B cell (primary cell): ENCODE results near the gene ANXA10. TPM values are rescaled to one million over a fixed set of nuclear protein-coding genes. Genes with fewer than 3 reads are reported as not detected.

Experiments used
- ATAC-seq: fragments of 200-7000 bp; cut with Tn5 transposase; one replicate; pipeline ENCODE4 v1.10.0; 2021; ENCODE audit warnings: low read depth, mild to moderate bottlenecking, moderate number of reproducible peaks, moderate library complexity
- CTCF ChIA-PET: fragments of 350-600 bp; sonication (Branson Sonifier 250); formaldehyde crosslinking; loops from one replicate; lab custom pipeline; 2021; ENCODE audit warnings: antibody characterized with exemption, inconsistent platforms; lab: Charles Lee
- POLR2A ChIA-PET: fragments of 350-600 bp; sonication (Branson Sonifier 250); formaldehyde crosslinking; loops from one replicate; lab custom pipeline; 2021; ENCODE audit warnings: antibody characterized with exemption; lab: Charles Lee
- DNase-seq: peaks from one replicate; pipeline ENCODE4 v3.0.0; 2013
- H2AFZ ChIP-seq: 2 replicates; pipeline ENCODE4 v1.6.1; 2012; ENCODE audit warnings: mild to moderate bottlenecking, low read depth, low read length; ENCODE audit not compliant: insufficient read depth, poor library complexity, severe bottlenecking
- H3K27ac ChIP-seq, 2 donors: 1 replicate in 1 of 2; 2 replicates in 1 of 2; pipeline ENCODE4 v1.5.1; 2012 to 2013; ENCODE audit warnings: low read length in 2 of 2, mild to moderate bottlenecking in 2 of 2, moderate library complexity in 1 of 2
- H3K27me3 ChIP-seq, 4 experiments: fragments of 200-600 bp in 1 of 4; sonication (generic) in 1 of 4; replicated peaks in 1 of 4; 1 replicate in 2 of 4; 2 replicates in 2 of 4; pipeline versions ENCODE4 v1.6.1 to v1.7.0; 2013 to 2016; ENCODE audit warnings: low read length in 3 of 4, mild to moderate bottlenecking in 2 of 4, mixed read lengths in 1 of 4, moderate library complexity in 1 of 4; ENCODE audit not compliant: insufficient read depth in 4 of 4, control insufficient read depth in 3 of 4; ENCODE audit errors: control extremely low read depth in 1 of 4
- H3K36me3 ChIP-seq, 2 experiments: replicated peaks in 1 of 2; 1 replicate in 1 of 2; 2 replicates in 1 of 2; pipeline versions ENCODE4 v1.6.1 to v1.7.1; 2013; ENCODE audit warnings: low read length in 1 of 2; ENCODE audit not compliant: insufficient read depth in 2 of 2, control insufficient read depth in 1 of 2; ENCODE audit errors: control extremely low read depth in 1 of 2, extremely low read depth in 1 of 2
- H3K4me1 ChIP-seq, 2 donors: fragments of 200-600 bp in 1 of 2; sonication (generic) in 1 of 2; 1 replicate in 1 of 2; 2 replicates in 1 of 2; pipeline versions ENCODE4 v1.5.1 to v1.6.1; 2013 to 2017; ENCODE audit warnings: low read length in 2 of 2; ENCODE audit not compliant: control insufficient read depth in 2 of 2, insufficient read depth in 2 of 2
- H3K4me2 ChIP-seq: replicated peaks from 2 replicates; pipeline ENCODE3; 2012; ENCODE audit warnings: mild to moderate bottlenecking, low read depth, low read length; ENCODE audit not compliant: poor library complexity, severe bottlenecking
- H3K4me3 ChIP-seq, 5 experiments: fragments of 200-600 bp in 1 of 5; sonication (generic) in 1 of 5; 1 replicate in 3 of 5; 2 replicates in 2 of 5; pipeline versions ENCODE4 v1.5.1 to v1.7.0; 2011 to 2016; ENCODE audit warnings: low read length in 4 of 5, mild to moderate bottlenecking in 4 of 5, low read depth in 2 of 5, control low read depth in 1 of 5, moderate library complexity in 1 of 5; ENCODE audit not compliant: insufficient read depth in 1 of 5; ENCODE audit errors: control extremely low read depth in 1 of 5, extremely low read depth in 1 of 5
- H3K79me2 ChIP-seq: fragments of 200-600 bp; sonication (generic); one replicate; pipeline ENCODE4 v1.6.0; 2016; ENCODE audit warnings: low read length; ENCODE audit not compliant: control insufficient read depth, insufficient read depth
- H3K9ac ChIP-seq: fragments of 200-600 bp; sonication (generic); 2 replicates; pipeline ENCODE4 v1.6.1; 2017; ENCODE audit warnings: mild to moderate bottlenecking, low read length, moderate library complexity
- H3K9me3 ChIP-seq, 3 donors: one replicate each; pipeline versions ENCODE4 v1.6.1 to v1.7.1; 2013; ENCODE audit warnings: low read length in 2 of 3; ENCODE audit not compliant: control insufficient read depth in 2 of 3, insufficient read depth in 1 of 3; ENCODE audit errors: control extremely low read depth in 1 of 3
- H4K20me1 ChIP-seq: 2 replicates; pipeline ENCODE4 v1.6.0; 2012; ENCODE audit warnings: mild to moderate bottlenecking, low read length; ENCODE audit not compliant: insufficient read depth, control insufficient read depth, poor library complexity, severe bottlenecking
- H3K27ac Mint-ChIP-seq: one replicate; pipeline ENCODE4 v1.8.0; 2021; ENCODE audit warnings: mixed read lengths
- H3K27me3 Mint-ChIP-seq: one replicate; pipeline ENCODE4 v1.8.0; 2021; ENCODE audit warnings: mixed read lengths
- H3K4me1 Mint-ChIP-seq: one replicate; pipeline ENCODE4 v1.8.0; 2021; ENCODE audit warnings: mixed read lengths
- H3K4me3 Mint-ChIP-seq: one replicate; pipeline ENCODE4 v1.8.0; 2021; ENCODE audit warnings: mixed read lengths
- H3K9me3 Mint-ChIP-seq: one replicate; pipeline ENCODE4 v1.8.0; 2022; ENCODE audit warnings: mixed read lengths; ENCODE audit not compliant: insufficient read depth
- CTCF ChIP-seq: fragments of 200-600 bp; IDR thresholded peaks from one replicate; pipeline ENCODE4 v1.8.0; 2022; ENCODE audit warnings: antibody characterized with exemption, mild to moderate bottlenecking
- EZH2 ChIP-seq: IDR thresholded peaks from 2 replicates; pipeline ENCODE4 v1.6.1; 2012; ENCODE audit warnings: borderline replicate concordance, low read depth, mild to moderate bottlenecking, moderate library complexity, low read length; ENCODE audit not compliant: insufficient read depth, poor library complexity, severe bottlenecking
- WGBS: methylation state at CpG from one replicate; pipeline ENCODE4 v1.1.5; 2013; ENCODE audit warnings: missing lambda C conversion rate; ENCODE audit not compliant: insufficient coverage; 5-methylcytosine and 5-hydroxymethylcytosine counted together
- intact Hi-C: fragments of 100-400 bp; cut with micrococcal nuclease; formaldehyde crosslinking; loops from one replicate; pipeline ENCODE4 v1.10.0; 2022
- polyA plus RNA-seq: library from polyadenylated mRNA; depleted of rRNA; stranded (reverse); fragments of >200 nt; gene quantifications from 2 replicates; pipeline ENCODE4 v1.2.3, GENCODE V29; 2012
- total RNA-seq, 2 donors: library from RNA; stranded (reverse); fragments of 120-200 nt in 1 of 2; gene quantifications; 1 replicate in 1 of 2; 2 replicates in 1 of 2; pipeline versions ENCODE4 v1.2.3 to v1.2.4, GENCODE V29; 2013 to 2022

Gene ANXA10
- total and polyA plus RNA-seq, 2 donors (not counting 1 experiment from before 2014, with no cell fraction given): not detected

- DNase-seq: no peak
- Histone ChIP-seq H3K4me3 (no peak overlapping the region), H3K9me3 (peaks cover 0 to 1% (median 0%) of the 10 kb centered on the region in 3 donors), H3K27ac (no peak overlapping the region), H3K4me1 (no peaks in the 10 kb centered on the region), H4K20me1 (no peaks in the 10 kb centered on the region), H3K36me3 (no peaks in the 10 kb centered on the region), H3K9ac (no peak overlapping the region), H3K79me2 (no peaks in the 10 kb centered on the region), H2AFZ (no peak overlapping the region), H3K27me3 (no peaks in the 10 kb centered on the region), H3K4me2 (no peak overlapping the region)
- peaks cover 4% of the 10 kb centered on the region for H3K27me3 Mint-ChIP-seq
- intact Hi-C loops: no loop called here
- no peak overlapping the region for H3K27ac Mint-ChIP-seq
- H3K9me3 Mint-ChIP-seq: no peaks in the 10 kb centered on the region
- TF ChIP-seq EZH2 (no peak), CTCF (no peak)
- 89% methylated on average over 1 of the region's 6 CpGs for WGBS
- ChIA-PET CTCF (interaction anchor here (0.8 to 2.1 kb wide), 4 partner anchors 10 to 1132 kb away, joined by 3 to 6 read pairs (median 4); no protein-coding TSS in a partner anchor), POLR2A (no interaction called here)
- ATAC-seq: no peak
- peaks cover 2% of the 10 kb centered on the region for H3K4me1 Mint-ChIP-seq
- no peak overlapping the region for H3K4me3 Mint-ChIP-seq
These were observed 62.4 kb downstream of the ANXA10 start for GRCh38 chr4:168154546-168155277.

- Mint-ChIP-seq H3K27ac (no peak overlapping the region), H3K27me3 (peaks cover 6% of the 10 kb centered on the region), H3K4me1 (no peaks in the 10 kb centered on the region), H3K9me3 (no peaks in the 10 kb centered on the region), H3K4me3 (no peak overlapping the region)
- Histone ChIP-seq H3K27ac (no peak overlapping the region), H3K79me2 (no peaks in the 10 kb centered on the region), H3K27me3 (no peaks in the 10 kb centered on the region), H2AFZ (no peak overlapping the region), H3K4me2 (no peak overlapping the region), H3K9ac (no peak overlapping the region), H3K36me3 (no peaks in the 10 kb centered on the region), H3K9me3 (no peaks in the 10 kb centered on the region), H4K20me1 (no peaks in the 10 kb centered on the region), H3K4me1 (no peaks in the 10 kb centered on the region), H3K4me3 (no peak overlapping the region)
- ChIA-PET POLR2A (no interaction called here), CTCF (no interaction called here)
- TF ChIP-seq CTCF: no peak
- TF ChIP-seq EZH2: no peak
- DNase-seq (no peak), ATAC-seq (no peak)
- intact Hi-C loops: no loop called here
These were observed 70.3 kb downstream of the ANXA10 start for GRCh38 chr4:168162604-168163003.
